GM19043 (cell line): Measurements from ENCODE around the gene SLC9A2.

Source experiments
- ATAC-seq: cut with Tn5 transposase; IDR thresholded peaks from one replicate; pipeline ENCODE4 v1.9.1; 2021; ENCODE audit warnings: low read depth; ENCODE audit not compliant: unreplicated experiment

The SLC9A2 gene

DNA sequence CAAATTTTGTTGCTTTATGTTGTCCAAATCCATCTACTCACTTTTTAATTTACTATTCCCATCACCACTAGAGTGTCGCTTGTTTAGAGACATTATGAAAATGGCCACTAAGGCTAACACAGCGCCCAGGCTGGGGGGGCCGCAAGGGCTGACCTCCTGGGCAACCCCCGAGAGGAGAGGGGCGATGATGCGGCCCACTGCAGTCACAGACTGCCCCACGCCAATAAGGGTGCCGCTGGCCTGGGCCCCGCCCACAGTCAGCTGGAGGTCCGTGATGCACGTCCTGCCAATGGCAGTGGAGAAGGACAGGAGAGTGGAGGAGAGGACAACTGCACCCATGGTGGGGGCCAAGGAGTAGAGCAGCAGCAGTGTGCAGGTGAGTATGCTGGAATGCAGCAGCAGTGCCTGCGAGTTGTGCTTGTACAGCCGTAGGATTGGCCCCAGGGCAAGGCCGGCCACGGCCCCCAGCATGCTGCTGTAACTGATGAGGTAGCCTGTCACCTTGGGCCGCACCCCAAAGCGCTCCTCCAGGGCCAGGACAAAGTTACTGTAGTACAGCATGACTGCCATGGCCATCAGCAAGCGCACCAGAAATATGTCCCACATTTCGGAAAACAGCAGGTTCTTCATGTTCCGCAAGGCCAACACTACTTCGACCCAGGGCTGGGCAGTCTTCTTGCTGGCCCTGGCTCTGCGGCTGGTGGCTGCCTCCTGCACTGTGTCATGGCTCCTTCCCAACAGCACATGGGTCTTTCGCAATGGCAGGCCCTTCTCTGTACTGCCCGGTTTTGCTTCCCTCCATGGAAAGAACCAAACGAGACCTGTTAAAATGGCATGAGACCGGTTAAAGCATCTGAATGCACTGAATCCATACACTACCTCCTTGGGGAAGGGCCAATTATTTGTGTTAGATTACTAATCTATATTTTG is 99.3 kb downstream of the SLC9A2 start:
- ATAC-seq: no peak

DNA sequence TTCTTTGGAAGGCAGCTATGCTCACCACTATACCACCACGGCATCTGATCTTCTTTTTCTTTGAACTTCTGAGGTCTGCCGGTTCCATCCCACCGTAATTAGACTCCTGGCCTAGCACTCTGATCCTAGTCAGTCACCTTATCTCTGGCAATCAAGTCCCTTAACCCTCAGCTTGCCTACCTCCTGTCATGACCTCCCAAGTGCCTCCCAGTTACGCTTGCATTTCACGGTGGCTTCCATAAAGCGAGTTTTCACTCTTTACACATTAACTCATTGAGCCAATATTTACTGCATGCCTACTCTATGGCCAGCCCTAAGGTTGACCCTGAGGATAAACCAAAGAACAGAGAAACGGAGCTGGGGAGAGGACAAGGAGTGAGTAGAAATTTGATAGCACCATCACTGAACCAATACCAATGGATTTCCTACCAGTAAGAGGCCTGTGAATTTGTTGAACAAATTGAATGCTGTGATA is 104.7 kb downstream of the SLC9A2 start:
- no peak for ATAC-seq

DNA sequence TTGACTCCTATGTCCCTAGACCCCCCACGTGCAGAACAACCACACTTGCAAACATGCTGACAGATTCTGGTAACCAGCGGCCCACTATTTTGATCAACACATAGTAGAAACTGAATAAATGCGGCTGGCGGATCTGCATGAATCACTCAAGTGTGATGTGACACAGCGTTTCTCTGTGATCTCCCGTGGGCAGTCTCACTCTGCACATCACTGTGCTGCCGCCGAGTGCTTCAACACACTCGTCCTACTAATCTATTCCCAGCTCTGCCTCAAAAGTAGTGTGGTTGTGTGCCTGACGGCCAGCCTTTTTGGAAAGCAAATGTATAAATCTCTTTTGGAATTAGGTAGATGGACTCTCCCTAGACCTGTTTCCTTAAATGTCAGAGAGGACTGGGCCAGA is 105.2 kb downstream of the SLC9A2 start:
- no peak for ATAC-seq

DNA sequence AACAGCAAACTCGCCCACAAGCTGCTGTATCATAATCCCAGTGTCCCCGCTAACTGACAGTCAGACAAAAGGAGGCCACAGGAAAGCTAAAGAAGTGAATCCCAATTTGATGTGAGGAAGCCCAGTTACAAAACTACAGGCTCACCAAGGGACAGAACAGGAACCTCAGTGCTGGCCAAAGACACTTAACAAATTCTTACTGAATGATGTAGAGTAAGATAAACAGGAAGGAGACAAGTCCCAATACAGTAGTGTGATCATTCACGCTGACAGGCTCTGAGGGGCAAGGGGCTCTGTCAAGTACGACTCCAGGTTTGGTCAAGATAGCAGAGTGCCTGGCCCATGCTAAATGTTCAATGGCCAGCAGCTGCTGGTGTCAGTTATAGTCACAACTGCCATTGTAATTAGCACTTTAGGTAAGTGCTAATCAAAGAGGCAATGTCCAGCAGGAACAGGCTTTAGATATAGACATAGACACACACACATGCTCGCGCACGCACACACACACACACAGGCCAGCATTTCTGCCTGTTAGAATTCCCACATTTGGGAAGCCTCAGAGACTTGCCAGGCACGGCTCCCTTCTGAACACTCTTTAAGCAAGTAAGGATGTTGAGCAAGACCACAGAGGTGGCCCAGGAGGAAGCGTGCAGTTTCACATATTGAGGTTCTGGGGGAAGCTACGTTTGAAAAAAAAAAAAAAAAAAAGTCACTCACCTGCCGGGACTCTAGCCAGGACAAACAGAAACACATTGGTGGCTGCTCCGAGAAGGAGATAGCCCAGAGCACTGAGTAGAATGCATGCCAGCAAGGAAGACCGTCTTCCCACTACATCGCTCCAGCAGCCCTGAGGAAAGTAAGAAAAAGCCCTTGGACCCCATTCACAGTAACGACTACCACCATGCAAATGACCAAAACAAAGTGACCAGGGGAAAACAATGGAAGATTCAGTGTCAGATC is 107.1 kb downstream of the SLC9A2 start:
- no peak for ATAC-seq

DNA sequence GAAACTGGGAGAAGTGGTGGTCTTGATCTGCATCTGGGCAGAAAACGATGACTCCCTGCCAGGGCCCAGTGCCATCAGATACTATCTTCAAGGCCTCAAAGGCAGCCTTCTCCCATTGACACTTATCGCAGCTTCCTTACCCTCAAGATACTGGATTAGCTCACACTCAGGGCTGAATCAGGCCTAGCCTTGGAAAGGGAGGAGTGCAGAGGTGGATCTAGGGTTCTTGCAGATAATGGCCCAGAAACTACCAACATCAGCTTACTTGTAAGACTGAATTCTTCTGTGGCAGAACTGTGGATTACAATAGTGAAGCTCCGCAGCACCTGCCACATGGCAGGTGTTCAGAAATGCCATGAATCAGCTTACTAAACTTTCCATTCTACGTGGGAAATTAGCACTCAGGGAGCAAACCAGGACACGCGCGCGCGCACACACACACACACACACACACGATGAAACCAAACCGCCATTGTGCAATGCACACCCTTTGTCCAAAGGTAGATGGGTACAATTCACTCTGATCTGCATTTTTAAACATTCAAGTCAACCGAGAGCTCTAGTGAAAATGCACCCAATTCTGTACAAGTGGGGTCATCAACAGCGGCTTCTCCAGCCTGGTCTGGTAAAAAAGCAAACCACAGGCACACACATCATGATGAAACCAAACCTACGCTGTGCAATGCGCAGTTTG is 116.2 kb downstream of the SLC9A2 start:
- no peak for ATAC-seq

DNA sequence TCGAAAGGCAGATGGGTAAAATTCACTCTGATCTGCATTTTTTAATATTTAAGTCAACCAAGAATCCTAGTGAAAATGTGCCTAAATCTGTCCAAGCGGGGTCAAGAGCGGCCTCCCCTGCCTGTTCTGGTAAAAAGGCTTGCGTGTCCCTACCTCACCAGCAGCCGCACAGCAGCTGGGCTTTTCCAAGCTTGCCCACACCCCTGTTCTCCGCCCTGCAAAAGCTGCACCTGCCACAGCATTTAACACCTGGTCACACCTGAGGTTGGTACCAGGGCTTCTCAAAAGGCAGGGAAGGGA is 116.7 kb downstream of the SLC9A2 start:
- ATAC-seq: peak; percentile 11

DNA sequence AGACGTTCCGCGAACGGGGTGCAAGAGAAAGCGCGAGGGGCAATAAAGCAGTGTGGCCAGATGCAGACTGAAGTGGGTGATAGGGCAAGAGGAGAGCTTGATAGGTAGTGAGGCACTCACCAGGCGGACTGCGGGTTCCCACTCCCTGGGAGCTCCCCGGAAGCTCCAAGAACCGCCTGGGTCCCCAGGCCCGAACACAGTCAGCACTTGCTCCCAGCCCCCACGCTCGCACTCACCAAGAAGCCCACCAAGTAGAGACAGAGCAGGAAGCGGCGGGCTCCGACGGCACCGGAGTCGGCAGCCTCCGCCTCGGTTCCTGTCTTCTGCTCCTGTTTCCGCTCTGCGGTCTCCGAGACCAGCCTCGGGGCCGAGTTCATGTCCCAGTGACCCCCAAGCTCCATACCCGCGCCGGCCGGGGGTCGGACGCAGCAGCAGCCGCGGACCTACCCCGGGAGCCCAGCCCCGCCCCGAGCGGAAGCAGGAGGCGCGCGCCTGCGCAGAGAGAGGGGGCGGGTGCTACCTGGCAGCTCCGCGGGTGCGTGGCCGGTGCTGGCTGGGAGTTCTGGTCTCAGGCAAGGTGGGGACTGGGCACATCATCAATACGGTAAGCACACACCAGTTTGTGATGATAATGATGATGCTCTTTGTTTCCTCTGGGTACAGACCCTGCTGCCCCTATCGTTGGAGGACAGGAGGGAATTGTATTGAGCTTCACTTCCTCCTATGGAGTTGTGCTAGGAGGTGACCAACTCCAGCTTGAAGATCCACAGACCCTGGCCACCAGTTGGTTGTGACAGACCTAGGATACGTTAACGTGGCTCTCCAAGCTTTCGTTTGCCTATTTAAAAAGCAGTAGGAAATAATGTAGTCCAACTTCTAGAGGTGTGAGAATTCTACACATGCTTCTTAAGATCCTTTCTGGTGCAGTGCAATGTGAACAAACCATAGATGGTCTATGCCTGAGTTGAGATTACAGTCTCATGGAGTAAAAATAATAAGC is 117.4 kb downstream of the SLC9A2 start:
- ATAC-seq: peak; percentile 90

DNA sequence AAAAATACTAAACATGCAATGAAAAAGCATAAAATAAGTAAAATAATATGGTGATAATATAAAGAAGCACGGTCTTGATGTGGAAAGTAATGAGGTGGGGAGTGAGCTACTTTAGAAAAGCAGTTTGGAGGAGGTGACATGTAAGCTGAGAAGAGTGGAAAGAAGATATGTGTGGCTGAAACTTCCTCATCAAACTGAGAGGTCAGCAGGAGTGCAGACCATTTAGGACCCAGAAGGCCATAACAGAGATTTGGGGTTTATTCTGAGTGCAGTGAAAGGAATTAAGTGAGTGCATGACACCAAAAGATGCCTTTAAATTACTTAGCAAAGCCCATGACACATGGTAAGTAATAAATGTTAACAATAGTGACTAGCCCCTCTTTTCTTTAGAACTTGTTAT is 118.1 kb downstream of the SLC9A2 start:
- peak; percentile 47 for ATAC-seq

DNA sequence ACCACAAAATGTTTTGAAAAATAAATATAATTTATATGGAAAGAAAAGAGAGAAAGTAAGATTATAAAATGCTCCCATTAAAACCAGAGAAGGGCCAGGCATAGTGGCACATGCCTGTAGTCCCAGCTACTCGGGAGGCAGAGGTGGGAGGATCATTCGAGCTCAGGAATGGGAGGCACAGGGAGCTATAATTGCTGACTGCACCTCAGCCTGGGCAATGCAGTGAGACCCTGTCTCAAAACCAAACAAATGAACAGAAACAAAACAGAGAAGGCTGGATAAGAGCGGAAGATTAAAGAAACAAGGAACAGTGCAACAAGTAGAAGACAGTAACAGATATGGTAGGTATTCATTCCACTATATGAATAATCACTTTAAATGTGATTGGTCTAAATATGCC is 123.9 kb downstream of the SLC9A2 start:
- ATAC-seq: no peak

DNA sequence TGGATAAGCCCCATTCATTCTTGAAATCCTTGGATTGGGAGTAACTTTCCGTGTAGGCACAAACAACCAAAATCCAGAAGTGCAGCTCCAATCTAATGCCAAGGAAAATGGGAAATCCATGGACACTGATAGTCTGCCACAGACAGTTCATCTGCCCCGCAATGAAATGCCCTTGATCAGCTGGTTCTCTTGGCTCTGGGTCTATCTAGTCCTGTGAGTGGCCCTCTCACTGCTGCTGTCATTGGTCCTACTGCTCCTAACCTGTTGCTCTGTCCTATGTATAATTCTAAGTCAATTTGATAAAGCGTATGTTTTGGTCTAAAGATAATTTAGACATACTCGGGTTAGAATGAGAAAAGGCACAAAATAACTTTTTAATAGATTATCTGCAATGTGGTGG is 128.8 kb downstream of the SLC9A2 start:
- ATAC-seq: no peak

DNA sequence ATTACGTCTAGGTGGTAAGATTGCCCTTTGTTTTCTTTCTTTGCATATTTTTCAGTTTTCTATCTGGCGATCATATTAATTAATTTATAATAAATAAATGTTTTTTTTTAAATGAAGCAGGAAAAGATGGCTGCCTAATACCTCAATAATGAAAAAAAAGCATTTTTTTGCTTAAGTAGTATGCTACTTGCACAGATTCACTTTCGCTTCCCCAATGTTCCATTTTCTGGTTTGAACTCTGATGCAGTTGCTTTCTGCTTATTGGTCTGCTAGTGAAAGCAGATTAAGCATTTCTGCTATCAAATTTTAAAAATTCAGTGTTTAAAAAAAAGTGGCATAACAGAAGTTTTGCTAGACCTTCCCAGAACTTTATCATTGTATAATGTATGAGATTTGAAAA is 130.6 kb downstream of the SLC9A2 start:
- ATAC-seq: peak; percentile 74

DNA sequence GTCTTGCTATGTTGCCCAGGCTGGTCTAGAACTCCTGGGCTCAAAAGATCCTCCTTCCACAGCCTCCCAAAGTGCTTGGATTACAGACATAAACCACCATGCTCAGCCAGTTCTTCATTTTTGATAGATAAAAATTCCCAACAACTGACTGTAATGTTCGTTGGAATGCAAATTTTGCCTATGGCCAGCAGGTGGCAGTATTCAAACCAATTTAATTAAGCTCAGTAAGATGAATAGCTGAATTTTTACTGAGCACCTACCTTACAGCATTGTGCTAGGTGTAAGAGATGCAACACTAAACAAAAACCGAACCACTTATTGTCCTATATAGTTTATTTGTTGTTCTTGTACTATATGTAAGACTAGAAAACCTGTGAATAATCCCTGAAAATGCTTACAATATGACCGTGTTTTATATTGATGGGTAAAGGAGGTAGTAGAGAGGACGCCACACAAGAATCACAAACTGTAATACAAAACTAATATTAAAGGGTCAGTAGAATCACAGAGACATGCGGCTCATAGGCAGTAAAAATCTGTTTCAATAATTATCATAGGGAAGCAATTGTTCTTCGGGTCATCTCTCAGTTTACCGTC is 134.3 kb downstream of the SLC9A2 start:
- no peak for ATAC-seq

DNA sequence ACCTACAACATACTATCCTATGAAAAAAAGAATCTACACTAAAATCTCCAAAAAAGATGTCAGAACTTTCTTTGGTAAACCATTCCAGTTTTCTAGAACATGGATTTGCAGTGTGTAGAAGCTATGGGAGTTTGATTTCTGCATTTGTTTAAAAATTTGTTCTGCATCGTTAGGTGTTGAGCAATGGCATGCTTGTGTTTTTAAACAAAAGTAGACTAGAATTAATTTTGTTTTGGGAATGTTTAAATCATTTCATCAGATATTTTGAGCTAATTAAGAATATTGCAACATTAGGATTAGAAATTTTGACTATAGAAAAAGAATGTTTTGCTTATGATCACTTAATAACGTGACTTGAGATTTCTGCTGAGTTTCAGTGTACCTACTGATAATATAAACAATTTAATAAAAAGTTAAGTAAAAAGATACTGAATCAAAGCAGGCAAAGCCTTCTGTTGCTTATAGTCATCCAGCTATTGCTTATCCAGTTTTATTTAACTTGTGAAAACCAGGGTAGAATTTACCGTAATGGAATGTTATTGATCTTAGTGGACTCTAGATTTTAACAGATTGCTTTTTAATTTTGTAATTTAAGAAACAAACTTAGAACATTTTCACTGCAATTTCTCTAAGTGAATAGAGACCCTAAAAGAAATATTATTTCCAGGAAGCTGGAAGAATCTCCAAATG is 135.2 kb downstream of the SLC9A2 start:
- no peak for ATAC-seq

DNA sequence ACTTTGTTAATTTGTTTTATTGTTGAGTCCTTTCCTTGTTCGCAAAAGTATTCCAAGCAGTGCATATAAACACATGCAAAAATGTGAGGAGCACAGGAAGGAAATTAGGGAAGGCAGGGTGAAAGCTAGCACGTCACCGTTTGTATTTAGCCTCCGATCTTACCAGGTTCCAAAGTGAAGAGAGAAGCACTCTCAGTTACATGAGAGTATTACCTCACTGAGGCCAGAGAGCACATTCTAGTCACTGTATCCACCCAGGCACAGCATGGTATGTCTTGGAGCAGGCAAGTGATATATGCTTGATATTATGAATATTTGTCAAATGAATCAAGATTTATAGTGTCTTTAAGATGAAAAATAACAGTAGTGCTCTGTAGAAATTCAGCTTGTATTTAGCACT is 135.9 kb downstream of the SLC9A2 start:
- ATAC-seq: no peak

DNA sequence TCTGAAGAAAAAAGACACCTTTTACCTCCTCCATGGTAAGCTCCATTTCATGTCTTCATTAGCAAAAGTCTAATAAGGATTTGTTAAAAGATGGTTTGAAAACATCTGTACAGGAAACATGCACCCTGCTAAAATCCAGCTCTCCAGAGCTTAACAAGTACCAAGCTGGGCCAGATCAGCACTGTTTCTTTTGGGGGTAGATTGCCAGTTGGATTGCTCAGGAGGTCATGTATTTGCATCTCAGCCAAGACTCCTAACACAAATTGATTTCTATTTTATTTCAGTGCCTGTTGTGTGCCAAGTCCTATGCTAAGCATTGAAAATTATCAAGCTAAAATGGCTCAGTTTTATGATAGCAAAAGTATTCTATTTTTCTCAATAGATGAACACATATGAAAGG is 139.1 kb downstream of the SLC9A2 start:
- no peak for ATAC-seq
